AML-193 (cell line): ENCODE results near the gene LRP1B.

Experiments used
- DNase-seq, 2 experiments: peaks; one replicate each; lab custom pipeline; 2025; lab: John Stamatoyannopoulos, UW

Gene LRP1B

GRCh38 chr2:141438536-141438935, 692.3 kb downstream of the LRP1B start:
- no peak for DNase-seq

GRCh38 chr2:141437521-141437920, 693.3 kb downstream of the LRP1B start:
- DNase-seq, result no peak

GRCh38 chr2:141423124-141423523, 707.7 kb downstream of the LRP1B start:
- DNase-seq, result no peak

- no peak for DNase-seq
These were observed 713.5 kb downstream of the LRP1B start for GRCh38 chr2:141417246-141417797.

- DNase-seq, result no peak
These were observed 719.4 kb downstream of the LRP1B start for GRCh38 chr2:141411419-141411818.

- peak in 1 of 2 experiments; percentile 1 for DNase-seq
These were observed 731.5 kb downstream of the LRP1B start for GRCh38 chr2:141399270-141399669.

- no peak for DNase-seq
These were observed 737.6 kb downstream of the LRP1B start for GRCh38 chr2:141393214-141393545.

GRCh38 chr2:141392517-141393213, 738.2 kb downstream of the LRP1B start:
- no peak for DNase-seq

GRCh38 chr2:141386168-141386567, 744.6 kb downstream of the LRP1B start:
- no peak for DNase-seq

GRCh38 chr2:141384676-141385075, 746.1 kb downstream of the LRP1B start:
- DNase-seq, result no peak

GRCh38 chr2:141381946-141382345, 748.9 kb downstream of the LRP1B start:
- no peak for DNase-seq

- DNase-seq, result no peak
These were observed 750.5 kb downstream of the LRP1B start for GRCh38 chr2:141380008-141380979.

GRCh38 chr2:141364821-141365220, 766.0 kb downstream of the LRP1B start:
- no peak for DNase-seq

GRCh38 chr2:141362311-141362710, 768.5 kb downstream of the LRP1B start:
- no peak for DNase-seq

GRCh38 chr2:141348481-141348880, 782.3 kb downstream of the LRP1B start:
- DNase-seq, result no peak

- no peak for DNase-seq
These were observed 789.4 kb downstream of the LRP1B start for GRCh38 chr2:141341444-141341843.

- DNase-seq, result no peak
These were observed 799.7 kb downstream of the LRP1B start for GRCh38 chr2:141331127-141331526.

- no peak for DNase-seq
These were observed 800.9 kb downstream of the LRP1B start for GRCh38 chr2:141329964-141330363.

GRCh38 chr2:141323571-141323970, 807.2 kb downstream of the LRP1B start:
- no peak for DNase-seq

GRCh38 chr2:141317986-141318385, 812.8 kb downstream of the LRP1B start:
- DNase-seq, result no peak

GRCh38 chr2:141316606-141317005, 814.2 kb downstream of the LRP1B start:
- no peak for DNase-seq

- DNase-seq, result no peak
These were observed 814.7 kb downstream of the LRP1B start for GRCh38 chr2:141316103-141316502.

- no peak for DNase-seq
These were observed 816.8 kb downstream of the LRP1B start for GRCh38 chr2:141313972-141314371.
